Measurements from ENCODE around the gene TMEM187. TPM values are rescaled to one million over a fixed set of nuclear protein-coding genes. Genes with fewer than 3 reads are reported as not detected.

Gene TMEM187
- total and polyA plus RNA-seq, 10 donors, result 2.0 to 12.2 (median 5.6) TPM

DNA sequence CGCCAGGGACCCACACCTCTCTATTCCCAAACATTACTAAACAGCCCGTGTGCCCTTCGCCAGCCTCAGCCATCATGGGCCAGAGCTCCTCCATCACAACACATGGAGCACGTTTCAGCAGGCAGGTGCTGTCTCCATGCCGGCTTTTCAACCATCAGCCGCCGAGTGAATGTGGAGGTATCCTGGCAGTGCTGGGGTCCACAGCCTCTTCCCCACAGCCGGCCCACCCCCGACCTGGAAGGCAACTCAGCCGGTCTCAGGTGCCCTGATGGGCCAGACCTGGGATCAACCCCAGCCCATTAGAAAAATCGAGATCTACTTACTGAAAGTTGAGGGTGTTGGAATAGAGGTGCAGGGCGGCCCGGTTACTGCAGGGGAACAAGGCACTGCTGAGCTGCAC lies 40.8 kb upstream of the TMEM187 start:
- H3K27ac ChIP-seq, result peak overlapping the region in 2 of 8 donors; percentile 7 to 96
- peaks cover 0 to 44% (median 11%) of the 10 kb centered on the region in 6 donors for H3K36me3 ChIP-seq
- peaks cover 0 to 9% (median 0%) of the 10 kb centered on the region in 7 donors for H3K27me3 ChIP-seq (replicated peaks in 1 of 7)
- no peaks in the 10 kb centered on the region for H3K9me3 ChIP-seq
- intact Hi-C loops (cut with DNase I; ENCODE audit: low total_unique reads), result no loop called here
- WGBS, 5 donors, result 91 to 100% (median 94%) methylated on average over 8 to 13 of the region's 13 CpGs
- no peak overlapping the region for H3K4me3 ChIP-seq
- no peak for TF ChIP-seq POLR2AphosphoS5 (IDR thresholded peaks at IDR 0.05)
- no peak for TF ChIP-seq CTCF (IDR thresholded peaks at IDR 0.05 in 8 of 11, conservative IDR thresholded peaks at IDR 0.05 in 3 of 11)
- TF ChIP-seq POLR2A (IDR thresholded peaks at IDR 0.05), result no peak
- peak; percentile 73 for DNase-seq
- peaks cover 15 to 72% (median 54%) of the 10 kb centered on the region in 6 donors for H3K4me1 ChIP-seq

- TF ChIP-seq POLR2A (IDR thresholded peaks at IDR 0.05) (no peak), CTCF (IDR thresholded peaks at IDR 0.05 in 8 of 11, conservative IDR thresholded peaks at IDR 0.05 in 3 of 11) (no peak), POLR2AphosphoS5 (IDR thresholded peaks at IDR 0.05) (no peak)
- Histone ChIP-seq H3K9me3 (no peaks in the 10 kb centered on the region), H3K27me3 (replicated peaks in 1 of 7) (peaks cover 0 to 9% (median 0%) of the 10 kb centered on the region in 7 donors), H3K36me3 (peaks cover 0 to 44% (median 11%) of the 10 kb centered on the region in 6 donors), H3K4me1 (peaks cover 15 to 65% (median 48%) of the 10 kb centered on the region in 6 donors), H3K27ac (no peak overlapping the region), H3K4me3 (no peak overlapping the region)
- 92 to 100% (median 94%) methylated on average over 1 to 13 of the region's 13 CpGs for WGBS, 5 donors
- intact Hi-C loops (cut with DNase I; ENCODE audit: low total_unique reads), result no loop called here
- DNase-seq, result peak; percentile 67
Observed at GRCh38 chrX:153932220-153932915, 40.2 kb upstream of the TMEM187 start.

- no peak for DNase-seq
- H3K4me3 ChIP-seq, result peak overlapping the region in 7 of 8 donors; percentile 54 to 93 (median 68)
- H3K27ac ChIP-seq, result peak overlapping the region in 4 of 8 donors; percentile 78 to 89 (median 84)
- peaks cover 12 to 59% (median 40%) of the 10 kb centered on the region in 6 donors for H3K4me1 ChIP-seq
- H3K27me3 ChIP-seq (replicated peaks in 1 of 7), result peaks cover 0 to 9% (median 0%) of the 10 kb centered on the region in 7 donors
- TF ChIP-seq POLR2AphosphoS5 (IDR thresholded peaks at IDR 0.05), result no peak
- no peak for TF ChIP-seq CTCF (IDR thresholded peaks at IDR 0.05 in 8 of 11, conservative IDR thresholded peaks at IDR 0.05 in 3 of 11)
- TF ChIP-seq POLR2A (IDR thresholded peaks at IDR 0.05), result no peak
- 30 to 50% (median 41%) methylated on average over 5 to 7 of the region's 7 CpGs for WGBS, 5 donors
- H3K36me3 ChIP-seq, result peaks cover 0 to 55% (median 11%) of the 10 kb centered on the region in 6 donors
- H3K9me3 ChIP-seq, result no peaks in the 10 kb centered on the region
- intact Hi-C loops (cut with DNase I; ENCODE audit: low total_unique reads), result no loop called here
Observed at GRCh38 chrX:153933748-153934147, 38.8 kb upstream of the TMEM187 start.

GRCh38 chrX:153934148-153934761 lies 38.3 kb upstream of the TMEM187 start:
- intact Hi-C loops (cut with DNase I; ENCODE audit: low total_unique reads), result no loop called here
- peak overlapping the region in 7 of 8 donors; percentile 29 to 89 (median 78) for H3K27ac ChIP-seq
- peaks cover 7 to 57% (median 35%) of the 10 kb centered on the region in 6 donors for H3K4me1 ChIP-seq
- DNase-seq, result no peak
- peaks cover 0 to 9% (median 0%) of the 10 kb centered on the region in 7 donors for H3K27me3 ChIP-seq (replicated peaks in 1 of 7)
- H3K9me3 ChIP-seq, result no peaks in the 10 kb centered on the region
- peak in 1 of 3 donors; percentile 55 for TF ChIP-seq POLR2AphosphoS5 (IDR thresholded peaks at IDR 0.05)
- no peak for TF ChIP-seq CTCF (IDR thresholded peaks at IDR 0.05 in 8 of 11, conservative IDR thresholded peaks at IDR 0.05 in 3 of 11)
- peak overlapping the region; percentile 49 to 93 (median 67) for H3K4me3 ChIP-seq
- WGBS, 5 donors, result 8 to 40% (median 19%) methylated on average over 11 to 33 of the region's 33 CpGs
- peaks cover 0 to 60% (median 11%) of the 10 kb centered on the region in 6 donors for H3K36me3 ChIP-seq

Data from spleen (tissue), 11 donors.